Natural killer cell (primary cell): Measurements from ENCODE around the gene TP53. TPM values are rescaled to one million over a fixed set of nuclear protein-coding genes. Genes with fewer than 3 reads are reported as not detected.

Experiments
- ATAC-seq, 3 donors: fragments of 150-1000 bp in 2 of 3; fragments of 200-7000 bp in 1 of 3; cut with Tn5 transposase; 1 replicate in 1 of 3; 2 replicates in 2 of 3; pipeline ENCODE4 v1.10.0; 2021; ENCODE audit warnings: mild to moderate bottlenecking in 2 of 3, moderate library complexity in 2 of 3
- DNase-seq, 2 donors: peaks; one replicate each; pipeline versions ENCODE4 v3.0.0 to v3.0.0-alpha.2; 2013 to 2021; ENCODE audit warnings: mixed read lengths in 1 of 2
- H3K27ac ChIP-seq: one replicate; pipeline ENCODE4 v1.5.1; 2013; ENCODE audit warnings: mild to moderate bottlenecking, low read length
- H3K27me3 ChIP-seq: one replicate; pipeline ENCODE4 v1.6.1; 2013; ENCODE audit warnings: low read length; ENCODE audit not compliant: control insufficient read depth, insufficient read depth
- H3K36me3 ChIP-seq: one replicate; pipeline ENCODE4 v1.6.1; 2013; ENCODE audit warnings: low read length; ENCODE audit not compliant: control insufficient read depth, insufficient read depth
- H3K4me1 ChIP-seq: one replicate; pipeline ENCODE4 v1.6.1; 2013; ENCODE audit warnings: low read length; ENCODE audit not compliant: control insufficient read depth, insufficient read depth
- H3K4me3 ChIP-seq: one replicate; pipeline ENCODE4 v1.5.1; 2013; ENCODE audit warnings: low read length
- H3K9me3 ChIP-seq: one replicate; pipeline ENCODE4 v1.6.1; 2013; ENCODE audit warnings: low read length; ENCODE audit not compliant: control insufficient read depth, insufficient read depth
- H3K27ac Mint-ChIP-seq, 2 donors: one replicate each; pipeline ENCODE4 v1.8.0; 2022; ENCODE audit warnings: mild to moderate bottlenecking in 2 of 2, mixed read lengths in 2 of 2, moderate library complexity in 1 of 2
- H3K27me3 Mint-ChIP-seq, 2 donors: one replicate each; pipeline ENCODE4 v1.8.0; 2022; ENCODE audit warnings: low read depth in 2 of 2, mixed read lengths in 2 of 2
- H3K36me3 Mint-ChIP-seq: one replicate; pipeline ENCODE4 v1.8.0; 2022; ENCODE audit warnings: mixed read lengths
- H3K4me1 Mint-ChIP-seq, 2 donors: one replicate each; pipeline ENCODE4 v1.8.0; 2022; ENCODE audit warnings: mixed read lengths in 2 of 2
- H3K4me3 Mint-ChIP-seq: one replicate; pipeline ENCODE4 v1.8.0; 2022; ENCODE audit warnings: mild to moderate bottlenecking, moderate library complexity, mixed read lengths
- H3K9me3 Mint-ChIP-seq, 2 donors: one replicate each; pipeline ENCODE4 v1.8.0; 2022; ENCODE audit warnings: mixed read lengths in 2 of 2
- WGBS: methylation state at CpG from one replicate; pipeline ENCODE4 v1.1.7; 2013; ENCODE audit warnings: missing lambda C conversion rate; ENCODE audit not compliant: insufficient coverage; 5-methylcytosine and 5-hydroxymethylcytosine counted together
- intact Hi-C: fragments of 100-400 bp; cut with micrococcal nuclease; formaldehyde crosslinking; loops from one replicate; pipeline ENCODE4 v1.14.2; 2022
- total RNA-seq, 4 donors: library from RNA; stranded (reverse); fragments of 120-200 nt in 1 of 4; gene quantifications; one replicate each; pipeline versions ENCODE4 v1.2.3 to v1.2.4, GENCODE V29; 2013 to 2022
- TF ChIP-seq, protein P1 (sequence below): fragments of 200-600 bp; IDR thresholded peaks from one replicate; pipeline ENCODE4 v1.8.0; 2022; ENCODE audit warnings: antibody characterized with exemption

The TP53 gene
- total RNA-seq, 3 donors from 2014 or later (not counting 1 experiment from before 2014, with no cell fraction given) = 56.5 to 65.5 (median 62.0) TPM

DNA sequence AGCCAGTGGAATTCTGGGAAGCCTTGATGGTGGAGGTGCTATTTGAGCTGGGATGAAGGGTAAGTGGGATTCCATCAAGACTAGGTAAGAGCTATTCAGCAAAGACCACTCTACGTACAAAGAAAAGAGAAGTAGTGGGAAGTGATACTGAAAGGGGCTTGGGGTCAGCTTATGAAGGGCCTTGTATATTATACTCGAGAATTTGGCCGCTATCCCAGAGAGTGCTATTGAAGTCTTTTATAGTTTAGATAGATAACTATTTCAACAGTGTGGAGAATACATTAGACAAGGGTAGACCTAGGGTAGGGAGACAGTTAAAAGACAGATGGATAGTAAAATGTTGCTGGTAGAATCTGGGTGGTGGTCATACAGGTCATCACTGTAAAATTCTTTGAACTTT is 40.6 kb upstream of the TP53 start:
- ATAC-seq (no peak), DNase-seq (no peak)
- Histone ChIP-seq H3K36me3 (no peaks in the 10 kb centered on the region), H3K9me3 (no peaks in the 10 kb centered on the region), H3K27me3 (no peaks in the 10 kb centered on the region), H3K4me1 (no peaks in the 10 kb centered on the region), H3K27ac (no peak overlapping the region), H3K4me3 (no peak overlapping the region)
- H3K27me3 Mint-ChIP-seq = peaks cover 17 to 21% of the 10 kb centered on the region in 2 donors
- no peak overlapping the region for H3K27ac Mint-ChIP-seq
- TF ChIP-seq, protein P1, sequence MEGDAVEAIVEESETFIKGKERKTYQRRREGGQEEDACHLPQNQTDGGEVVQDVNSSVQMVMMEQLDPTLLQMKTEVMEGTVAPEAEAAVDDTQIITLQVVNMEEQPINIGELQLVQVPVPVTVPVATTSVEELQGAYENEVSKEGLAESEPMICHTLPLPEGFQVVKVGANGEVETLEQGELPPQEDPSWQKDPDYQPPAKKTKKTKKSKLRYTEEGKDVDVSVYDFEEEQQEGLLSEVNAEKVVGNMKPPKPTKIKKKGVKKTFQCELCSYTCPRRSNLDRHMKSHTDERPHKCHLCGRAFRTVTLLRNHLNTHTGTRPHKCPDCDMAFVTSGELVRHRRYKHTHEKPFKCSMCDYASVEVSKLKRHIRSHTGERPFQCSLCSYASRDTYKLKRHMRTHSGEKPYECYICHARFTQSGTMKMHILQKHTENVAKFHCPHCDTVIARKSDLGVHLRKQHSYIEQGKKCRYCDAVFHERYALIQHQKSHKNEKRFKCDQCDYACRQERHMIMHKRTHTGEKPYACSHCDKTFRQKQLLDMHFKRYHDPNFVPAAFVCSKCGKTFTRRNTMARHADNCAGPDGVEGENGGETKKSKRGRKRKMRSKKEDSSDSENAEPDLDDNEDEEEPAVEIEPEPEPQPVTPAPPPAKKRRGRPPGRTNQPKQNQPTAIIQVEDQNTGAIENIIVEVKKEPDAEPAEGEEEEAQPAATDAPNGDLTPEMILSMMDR = no peak
- WGBS = 94% methylated on average over 3 of the region's 3 CpGs
- intact Hi-C loops = no loop called here
- no peaks in the 10 kb centered on the region for H3K36me3 Mint-ChIP-seq
- no peaks in the 10 kb centered on the region for H3K9me3 Mint-ChIP-seq
- H3K4me1 Mint-ChIP-seq = no peaks in the 10 kb centered on the region
- H3K4me3 Mint-ChIP-seq = no peak overlapping the region

GRCh38 chr17:7721612-7722011 is 34.3 kb upstream of the TP53 start:
- Histone ChIP-seq H3K9me3 (no peaks in the 10 kb centered on the region), H3K36me3 (no peaks in the 10 kb centered on the region), H3K27ac (no peak overlapping the region), H3K27me3 (peaks cover 15% of the 10 kb centered on the region), H3K4me3 (no peak overlapping the region), H3K4me1 (peaks cover 11% of the 10 kb centered on the region)
- Mint-ChIP-seq H3K4me3 (no peak overlapping the region), H3K27me3 (peaks cover 37 to 51% of the 10 kb centered on the region in 2 donors), H3K9me3 (no peaks in the 10 kb centered on the region), H3K36me3 (no peaks in the 10 kb centered on the region), H3K4me1 (peaks cover 0 to 18% of the 10 kb centered on the region in 2 donors), H3K27ac (no peak overlapping the region)
- intact Hi-C loops = no loop called here
- TF ChIP-seq, protein P1 = no peak
- ATAC-seq (no peak), DNase-seq (no peak)
- WGBS = 73% methylated on average over 1 of the region's 2 CpGs

DNA sequence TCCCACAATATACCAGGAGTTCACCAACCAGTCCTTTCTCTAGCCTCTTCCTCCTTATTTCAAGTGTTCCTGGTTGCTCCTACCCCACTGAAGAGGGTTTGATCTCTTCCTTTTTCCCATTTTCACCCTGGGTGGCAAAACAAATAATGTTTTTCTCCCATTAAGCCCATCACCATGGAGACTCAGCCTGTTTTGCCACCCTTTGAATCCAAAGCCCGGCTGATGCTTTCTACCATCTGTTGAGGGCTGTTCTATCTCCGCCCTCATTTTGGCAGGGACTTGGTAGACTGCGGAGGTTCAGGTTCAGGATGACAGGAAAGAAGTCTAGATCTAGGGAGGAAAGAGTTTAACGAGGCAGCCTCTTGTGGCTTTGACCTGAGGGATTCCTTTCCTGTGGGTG is 32.8 kb upstream of the TP53 start:
- ATAC-seq (no peak), DNase-seq (no peak)
- Mint-ChIP-seq H3K4me3 (no peak overlapping the region), H3K27me3 (peaks cover 49 to 64% of the 10 kb centered on the region in 2 donors), H3K27ac (no peak overlapping the region), H3K36me3 (no peaks in the 10 kb centered on the region), H3K9me3 (no peaks in the 10 kb centered on the region), H3K4me1 (peaks cover 0 to 18% of the 10 kb centered on the region in 2 donors)
- Histone ChIP-seq H3K36me3 (no peaks in the 10 kb centered on the region), H3K4me3 (no peak overlapping the region), H3K27ac (no peak overlapping the region), H3K4me1 (peaks cover 12% of the 10 kb centered on the region), H3K9me3 (no peaks in the 10 kb centered on the region), H3K27me3 (peaks cover 27% of the 10 kb centered on the region)
- TF ChIP-seq, protein P1 = no peak
- intact Hi-C loops = no loop called here
- WGBS = 63% methylated on average over 4 of the region's 4 CpGs

DNA sequence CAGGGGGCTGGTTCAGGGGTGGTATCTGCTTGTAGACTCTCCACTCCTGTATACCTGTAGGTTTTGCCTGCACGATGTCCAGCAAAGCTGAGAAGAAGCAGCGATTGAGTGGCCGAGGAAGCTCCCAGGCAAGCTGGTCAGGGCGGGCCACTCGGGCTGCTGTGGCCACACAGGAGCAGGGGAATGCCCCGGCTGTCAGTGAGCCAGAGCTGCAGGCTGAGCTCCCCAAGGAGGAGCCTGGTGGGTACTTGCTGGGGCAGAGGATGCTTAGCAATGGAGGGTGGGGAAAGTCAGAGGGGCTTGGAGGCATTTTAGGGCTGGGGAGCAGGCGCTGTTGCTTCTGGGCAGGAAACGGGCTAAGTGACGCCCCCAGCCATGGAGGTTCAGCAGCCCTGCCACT is 32.4 kb upstream of the TP53 start:
- Histone ChIP-seq H3K27ac (no peak overlapping the region), H3K9me3 (no peaks in the 10 kb centered on the region), H3K27me3 (peaks cover 29% of the 10 kb centered on the region), H3K4me3 (no peak overlapping the region), H3K36me3 (no peaks in the 10 kb centered on the region), H3K4me1 (peaks cover 12% of the 10 kb centered on the region)
- no peaks in the 10 kb centered on the region for H3K36me3 Mint-ChIP-seq
- H3K4me3 Mint-ChIP-seq = no peak overlapping the region
- TF ChIP-seq, protein P1 = no peak
- H3K4me1 Mint-ChIP-seq = peaks cover 0 to 18% of the 10 kb centered on the region in 2 donors
- H3K27me3 Mint-ChIP-seq = peaks cover 51 to 66% of the 10 kb centered on the region in 2 donors
- DNase-seq (no peak), ATAC-seq (no peak)
- intact Hi-C loops = no loop called here
- H3K9me3 Mint-ChIP-seq = no peaks in the 10 kb centered on the region
- 90% methylated on average over 9 of the region's 9 CpGs for WGBS
- no peak overlapping the region for H3K27ac Mint-ChIP-seq
